Esophagus (tissue), 2 donors: ENCODE data around the gene KCNIP3. TPM values are rescaled to one million over a fixed set of nuclear protein-coding genes. Genes with fewer than 3 reads are reported as not detected.

Source experiments
- H3K27ac ChIP-seq, 2 donors: one replicate each; pipeline ENCODE4 v1.5.1; 2013; ENCODE audit warnings: low read depth in 2 of 2, mild to moderate bottlenecking in 2 of 2, inconsistent platforms in 1 of 2, low read length in 1 of 2, moderate library complexity in 1 of 2
- H3K27me3 ChIP-seq, 2 donors: one replicate each; pipeline ENCODE4 v1.6.1; 2013; ENCODE audit warnings: low read length in 2 of 2, control low read depth in 1 of 2, mild to moderate bottlenecking in 1 of 2; ENCODE audit not compliant: insufficient read depth in 2 of 2, control insufficient read depth in 1 of 2
- H3K36me3 ChIP-seq, 2 donors: one replicate each; pipeline ENCODE4 v1.6.1; 2013; ENCODE audit warnings: low read length in 1 of 2; ENCODE audit not compliant: control insufficient read depth in 2 of 2, insufficient read depth in 2 of 2
- H3K4me1 ChIP-seq, 2 donors: one replicate each; pipeline ENCODE4 v1.6.1; 2013; ENCODE audit warnings: low read length in 1 of 2; ENCODE audit not compliant: control insufficient read depth in 2 of 2, insufficient read depth in 2 of 2
- H3K4me3 ChIP-seq, 2 donors: one replicate each; pipeline ENCODE4 v1.5.1; 2013; ENCODE audit warnings: low read length in 2 of 2, mild to moderate bottlenecking in 2 of 2, low read depth in 1 of 2, moderate library complexity in 1 of 2
- H3K9me3 ChIP-seq, 2 donors: one replicate each; pipeline ENCODE4 v1.6.1; 2013; ENCODE audit warnings: mild to moderate bottlenecking in 2 of 2, low read depth in 1 of 2, low read length in 1 of 2, moderate library complexity in 1 of 2; ENCODE audit not compliant: control insufficient read depth in 2 of 2, insufficient read depth in 1 of 2
- WGBS, 2 donors: extraction: QIAGEN DNeasy Blood & Tissue Kit; methylation state at CpG; one replicate each; pipeline ENCODE4 v1.1.7; 2013; 5-methylcytosine and 5-hydroxymethylcytosine counted together
- polyA plus RNA-seq, 2 donors: library from polyadenylated mRNA; stranded (reverse); fragments of 200-250 nt; gene quantifications; one replicate each; pipeline ENCODE4 v1.2.3, GENCODE V29; 2013
- donor health status: healthy with polysubstance abuse.
- donor health status: Bipolar disorder and iron deficiency.

Gene KCNIP3
- polyA plus RNA-seq, 2 donors: 2.0 to 2.2 TPM

DNA sequence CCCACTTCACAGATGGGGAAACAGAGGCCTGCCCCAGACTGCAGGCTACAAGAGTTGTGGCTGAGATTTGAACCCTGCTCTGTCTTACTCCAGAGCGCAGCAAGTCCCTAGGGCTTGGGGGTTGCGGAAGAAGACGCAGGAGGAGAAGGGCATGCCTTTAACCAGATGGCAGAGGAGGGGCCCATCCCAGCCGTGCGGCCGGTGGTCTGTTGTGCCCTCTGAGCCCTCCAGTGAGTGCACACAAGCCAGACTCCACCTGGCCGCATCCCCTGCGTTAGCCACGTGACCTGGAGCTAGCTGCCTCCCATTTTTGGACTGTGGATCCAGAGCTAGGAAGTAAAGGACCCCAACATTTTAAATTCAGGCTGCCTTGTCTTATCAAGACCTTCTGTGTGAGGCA is 2.8 kb downstream of the KCNIP3 start:
- H3K4me1 ChIP-seq: peaks cover 4 to 7% of the 10 kb centered on the region in 2 donors
- WGBS, 2 donors: 64 to 78% methylated on average over 9 of the region's 9 CpGs
- no peak overlapping the region for H3K4me3 ChIP-seq
- no peak overlapping the region for H3K27ac ChIP-seq
- no peaks in the 10 kb centered on the region for H3K36me3 ChIP-seq
- no peaks in the 10 kb centered on the region for H3K27me3 ChIP-seq
- peaks cover 0 to 1% of the 10 kb centered on the region in 2 donors for H3K9me3 ChIP-seq

DNA sequence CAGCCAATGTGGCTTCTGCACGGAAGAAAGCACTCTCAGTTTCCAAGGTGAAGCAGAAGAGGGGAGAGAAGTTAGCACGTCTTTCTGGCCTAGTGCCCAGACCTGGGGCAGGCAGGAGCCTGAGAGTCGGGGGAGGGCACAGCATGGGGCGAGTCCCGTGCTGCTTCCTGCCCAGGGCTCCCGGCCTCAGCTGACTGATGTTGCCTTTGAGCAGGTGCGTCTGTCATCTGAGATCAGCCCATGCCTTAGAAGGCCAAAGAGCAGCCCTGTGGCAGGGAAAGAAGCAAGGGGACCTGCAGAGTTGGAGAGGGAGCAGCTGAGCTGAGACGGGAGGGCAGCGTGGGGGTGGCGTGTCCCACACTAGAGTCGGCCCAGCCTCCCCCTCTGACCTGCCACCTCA is 3.3 kb downstream of the KCNIP3 start:
- no peaks in the 10 kb centered on the region for H3K9me3 ChIP-seq
- H3K27me3 ChIP-seq: no peaks in the 10 kb centered on the region
- WGBS, 2 donors: 23 to 27% methylated on average over 11 of the region's 11 CpGs
- no peaks in the 10 kb centered on the region for H3K36me3 ChIP-seq
- H3K27ac ChIP-seq: no peak overlapping the region
- H3K4me1 ChIP-seq: peaks cover 4 to 10% of the 10 kb centered on the region in 2 donors
- no peak overlapping the region for H3K4me3 ChIP-seq

DNA sequence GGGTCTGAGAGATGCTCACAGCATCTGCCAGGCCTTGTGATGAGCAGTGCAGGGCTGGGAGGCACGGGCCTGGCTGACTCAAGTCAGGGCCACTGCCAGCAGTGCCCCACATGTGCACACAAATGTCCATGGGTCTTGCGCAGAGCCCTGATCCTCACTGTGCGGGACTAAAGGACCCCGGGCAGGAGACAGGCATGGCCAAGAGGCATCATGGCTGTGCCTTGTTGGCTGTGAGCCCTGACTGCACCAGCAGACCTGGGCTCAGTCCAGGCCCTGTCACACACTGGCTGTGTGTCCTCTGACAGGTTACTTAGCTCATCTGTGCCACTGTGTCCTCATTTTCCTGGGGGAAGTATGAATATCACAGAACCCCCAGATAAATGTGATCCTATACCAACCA is 4.0 kb downstream of the KCNIP3 start:
- Histone ChIP-seq H3K27me3 (no peaks in the 10 kb centered on the region), H3K27ac (no peak overlapping the region), H3K36me3 (no peaks in the 10 kb centered on the region), H3K4me3 (no peak overlapping the region), H3K4me1 (peaks cover 4 to 10% of the 10 kb centered on the region in 2 donors), H3K9me3 (no peaks in the 10 kb centered on the region)
- WGBS, 2 donors: 60 to 75% methylated on average over 4 of the region's 4 CpGs

DNA sequence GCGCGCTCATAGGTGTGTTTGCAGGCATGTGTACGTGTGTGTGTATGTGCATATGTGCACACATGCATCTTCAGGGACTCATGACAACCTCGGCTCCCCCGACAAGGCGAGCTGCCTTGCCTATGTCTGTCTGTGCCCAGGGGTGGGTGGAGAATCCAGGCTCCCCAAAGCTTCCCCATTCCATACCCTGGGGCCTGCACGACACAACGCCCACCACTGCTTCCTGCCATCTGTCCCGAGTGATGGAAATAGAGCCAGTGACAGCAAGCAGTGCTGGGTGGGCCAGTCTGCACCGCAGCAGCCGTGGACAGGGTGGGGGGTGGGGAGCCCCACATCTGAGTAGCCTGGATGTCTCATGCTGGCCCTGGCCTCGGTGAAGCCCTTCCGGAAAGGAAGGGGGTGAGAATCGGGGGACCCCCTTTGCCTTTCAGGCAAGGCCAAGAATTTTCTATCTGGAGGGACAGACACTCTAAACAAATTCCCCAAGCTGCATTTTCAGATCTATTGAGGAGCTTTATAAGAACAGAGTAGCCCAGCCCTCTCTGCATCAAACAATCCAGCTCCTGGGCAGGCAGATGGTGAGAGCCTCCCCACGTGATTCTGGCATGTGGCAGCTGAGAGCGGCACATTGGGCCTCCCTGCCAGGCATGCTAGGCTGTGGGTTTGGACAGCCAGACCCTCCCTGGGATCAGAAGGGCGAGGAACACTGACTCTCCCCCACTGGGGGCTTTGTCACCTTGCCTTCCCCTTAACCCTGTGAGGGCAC is 4.9 kb downstream of the KCNIP3 start:
- Histone ChIP-seq H3K27ac (no peak overlapping the region), H3K4me3 (no peak overlapping the region), H3K4me1 (peaks cover 4 to 14% of the 10 kb centered on the region in 2 donors), H3K27me3 (no peaks in the 10 kb centered on the region), H3K9me3 (no peaks in the 10 kb centered on the region), H3K36me3 (no peaks in the 10 kb centered on the region)
- WGBS, 2 donors: 66 to 68% methylated on average over 17 of the region's 17 CpGs

DNA sequence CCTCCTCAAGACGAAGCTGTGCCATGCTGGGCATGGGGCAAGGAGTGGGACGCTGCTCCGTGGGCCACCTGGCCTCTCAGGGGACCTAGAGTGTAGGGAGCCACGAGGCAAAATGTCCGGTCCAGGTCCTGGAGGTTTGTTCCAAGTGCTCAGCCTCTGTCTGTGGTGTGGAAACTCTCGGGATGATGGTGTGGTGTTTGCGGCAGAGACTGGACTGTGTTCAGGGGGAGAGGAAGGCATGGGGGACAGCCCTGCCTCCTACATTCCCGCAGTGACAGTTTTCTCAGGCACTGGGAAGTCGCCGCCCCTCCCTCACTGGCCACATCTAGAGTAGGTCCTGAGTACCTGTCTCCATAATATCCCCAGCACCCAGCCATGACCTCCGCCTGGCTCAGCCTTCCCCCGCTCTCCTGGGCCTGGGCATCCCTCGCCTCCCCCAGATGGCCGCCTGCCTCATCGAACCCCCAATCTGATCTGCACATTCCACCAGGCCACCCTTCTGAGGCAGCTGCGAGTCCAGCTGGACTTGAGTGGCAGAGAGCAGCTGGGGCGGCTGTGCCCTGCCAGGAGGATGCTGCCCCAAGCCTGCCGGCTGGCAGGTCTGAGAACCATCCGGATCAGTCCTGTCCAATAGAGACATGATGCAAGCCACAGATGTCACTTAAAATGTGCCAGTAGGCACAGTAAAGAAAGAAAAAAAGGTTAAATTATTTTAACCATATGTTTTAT is 6.2 kb downstream of the KCNIP3 start:
- Histone ChIP-seq H3K36me3 (no peaks in the 10 kb centered on the region), H3K4me1 (peaks cover 4 to 17% of the 10 kb centered on the region in 2 donors), H3K9me3 (no peaks in the 10 kb centered on the region), H3K4me3 (no peak overlapping the region), H3K27ac (no peak overlapping the region), H3K27me3 (no peaks in the 10 kb centered on the region)
- 85 to 89% methylated on average over 19 of the region's 19 CpGs for WGBS, 2 donors

DNA sequence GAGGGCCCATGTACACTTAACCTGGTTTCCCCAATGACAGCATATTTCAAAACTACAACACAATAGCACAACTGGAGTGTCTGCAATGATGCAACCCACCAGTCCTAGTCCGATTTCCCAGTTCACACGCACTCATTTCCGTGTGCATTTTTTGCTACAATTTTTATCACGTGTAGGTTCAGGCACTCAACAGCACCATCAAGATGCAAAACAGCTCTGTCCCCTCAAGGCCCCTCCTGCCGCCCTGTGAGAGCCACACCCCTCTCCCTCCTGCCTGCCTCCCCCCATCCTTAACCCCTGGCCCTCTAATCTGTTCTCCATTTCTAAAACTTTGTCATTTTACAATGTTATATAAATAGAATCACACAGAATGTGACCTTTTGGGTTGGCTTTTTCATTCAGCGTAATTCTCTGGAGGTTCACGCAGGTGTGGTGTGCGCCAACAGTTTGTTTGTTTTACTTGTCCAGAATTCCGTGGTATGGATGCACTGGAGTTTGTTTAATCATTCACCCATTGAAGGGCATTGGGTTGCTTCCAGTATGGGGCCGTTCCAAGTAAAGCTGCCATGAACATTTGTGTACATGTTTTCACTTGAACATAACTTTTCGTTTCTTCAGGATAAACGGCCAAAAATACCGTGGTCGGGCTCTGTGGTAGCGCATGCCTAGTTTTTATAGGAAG is 8.4 kb downstream of the KCNIP3 start:
- peak overlapping the region in 1 of 2 donors; percentile 20 for H3K27ac ChIP-seq
- WGBS, 2 donors: 24 to 32% methylated on average over 15 of the region's 15 CpGs
- H3K4me3 ChIP-seq: no peak overlapping the region
- no peaks in the 10 kb centered on the region for H3K9me3 ChIP-seq
- peaks cover 10 to 31% of the 10 kb centered on the region in 2 donors for H3K4me1 ChIP-seq
- no peaks in the 10 kb centered on the region for H3K27me3 ChIP-seq
- H3K36me3 ChIP-seq: no peaks in the 10 kb centered on the region

DNA sequence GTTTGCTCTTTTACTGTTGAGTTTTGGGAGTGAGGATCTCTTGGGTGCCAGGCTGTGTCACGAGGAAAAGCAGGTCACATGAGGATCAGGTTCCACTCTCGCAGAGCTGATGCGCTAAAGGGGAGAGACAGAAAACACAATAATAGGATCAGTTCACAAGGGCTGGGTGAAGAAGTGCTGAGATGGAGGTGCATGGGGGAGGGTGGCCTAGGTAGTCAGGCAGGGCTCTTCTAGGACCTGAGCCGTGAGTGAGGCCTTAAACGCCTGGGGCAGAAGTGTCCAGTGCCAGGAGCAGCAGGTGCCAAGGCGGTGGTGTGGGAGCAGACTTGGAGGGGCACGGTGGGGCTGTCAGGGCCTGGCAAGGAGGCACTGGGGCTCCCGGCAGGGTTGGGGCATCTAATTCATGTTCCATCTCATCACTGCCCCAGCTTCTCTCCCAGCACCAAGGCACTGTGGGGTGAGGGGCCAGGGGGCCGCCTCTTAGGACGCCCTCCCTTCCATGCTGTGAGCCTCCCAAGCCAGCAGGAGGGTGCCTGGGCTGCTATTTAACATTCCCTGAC is 9.3 kb downstream of the KCNIP3 start:
- H3K4me1 ChIP-seq: peaks cover 6 to 32% of the 10 kb centered on the region in 2 donors
- no peaks in the 10 kb centered on the region for H3K27me3 ChIP-seq
- H3K9me3 ChIP-seq: no peaks in the 10 kb centered on the region
- H3K27ac ChIP-seq: no peak overlapping the region
- H3K36me3 ChIP-seq: no peaks in the 10 kb centered on the region
- 55 to 62% methylated on average over 10 of the region's 10 CpGs for whole genome bisulfite sequencing, 2 donors
- no peak overlapping the region for H3K4me3 ChIP-seq

DNA sequence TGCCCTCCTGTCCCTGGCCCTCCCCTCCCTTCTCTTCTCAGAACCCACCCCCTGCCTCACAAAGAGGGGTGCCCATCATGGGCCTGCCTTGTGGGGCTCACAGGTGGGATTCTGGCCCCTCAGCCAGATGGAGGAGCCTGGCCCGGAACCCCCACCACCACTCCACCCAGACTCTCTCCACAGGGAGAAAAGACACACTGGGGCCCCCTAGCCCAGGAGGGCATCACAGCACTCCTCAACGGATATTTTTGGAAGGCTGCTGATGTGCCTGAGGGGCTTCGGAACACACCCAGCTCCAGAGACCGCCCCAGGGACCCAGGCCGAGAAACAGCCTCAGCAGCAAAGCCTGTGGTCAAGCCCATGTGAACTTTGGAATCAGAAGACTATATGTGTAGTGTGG is 9.9 kb downstream of the KCNIP3 start:
- Histone ChIP-seq H3K4me1 (peaks cover 6 to 32% of the 10 kb centered on the region in 2 donors), H3K27me3 (no peaks in the 10 kb centered on the region), H3K27ac (no peak overlapping the region), H3K9me3 (no peaks in the 10 kb centered on the region), H3K36me3 (no peaks in the 10 kb centered on the region), H3K4me3 (no peak overlapping the region)
- 79 to 85% methylated on average over 5 of the region's 5 CpGs for WGBS, 2 donors

DNA sequence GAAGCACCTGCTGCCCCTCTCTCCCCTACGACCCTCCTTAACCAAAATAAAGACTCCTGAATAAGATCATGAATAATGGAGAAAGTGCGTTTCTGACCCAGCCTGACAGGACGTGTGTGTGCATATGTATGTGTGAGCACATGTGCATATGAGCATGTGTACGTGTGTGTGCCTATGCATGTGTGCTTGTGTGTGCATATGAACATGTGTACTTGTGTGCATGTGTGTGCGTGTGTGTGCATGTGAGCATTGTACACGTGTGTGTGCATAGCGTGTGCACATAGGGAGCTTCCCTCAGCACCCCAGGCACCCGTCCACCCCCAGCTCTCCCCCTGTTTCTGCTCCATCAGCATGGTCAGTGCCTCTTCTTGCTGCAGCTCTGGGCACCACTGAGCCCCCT is 10.7 kb downstream of the KCNIP3 start:
- WGBS, 2 donors: 78 to 80% methylated on average over 8 of the region's 8 CpGs
- Histone ChIP-seq H3K27me3 (no peaks in the 10 kb centered on the region), H3K4me1 (peaks cover 6 to 34% of the 10 kb centered on the region in 2 donors), H3K36me3 (no peaks in the 10 kb centered on the region), H3K27ac (no peak overlapping the region), H3K9me3 (no peaks in the 10 kb centered on the region), H3K4me3 (no peak overlapping the region)
